SIG-M5 treated with dmso at 0.1 percent for 504 hours (cell line): ENCODE data around the gene DTNBP1.

ENCODE experiments used
- DNase-seq: peaks from one replicate; lab custom pipeline; 2025; ENCODE audit not compliant: unreplicated experiment; lab: John Stamatoyannopoulos, UW

Gene DTNBP1

DNA sequence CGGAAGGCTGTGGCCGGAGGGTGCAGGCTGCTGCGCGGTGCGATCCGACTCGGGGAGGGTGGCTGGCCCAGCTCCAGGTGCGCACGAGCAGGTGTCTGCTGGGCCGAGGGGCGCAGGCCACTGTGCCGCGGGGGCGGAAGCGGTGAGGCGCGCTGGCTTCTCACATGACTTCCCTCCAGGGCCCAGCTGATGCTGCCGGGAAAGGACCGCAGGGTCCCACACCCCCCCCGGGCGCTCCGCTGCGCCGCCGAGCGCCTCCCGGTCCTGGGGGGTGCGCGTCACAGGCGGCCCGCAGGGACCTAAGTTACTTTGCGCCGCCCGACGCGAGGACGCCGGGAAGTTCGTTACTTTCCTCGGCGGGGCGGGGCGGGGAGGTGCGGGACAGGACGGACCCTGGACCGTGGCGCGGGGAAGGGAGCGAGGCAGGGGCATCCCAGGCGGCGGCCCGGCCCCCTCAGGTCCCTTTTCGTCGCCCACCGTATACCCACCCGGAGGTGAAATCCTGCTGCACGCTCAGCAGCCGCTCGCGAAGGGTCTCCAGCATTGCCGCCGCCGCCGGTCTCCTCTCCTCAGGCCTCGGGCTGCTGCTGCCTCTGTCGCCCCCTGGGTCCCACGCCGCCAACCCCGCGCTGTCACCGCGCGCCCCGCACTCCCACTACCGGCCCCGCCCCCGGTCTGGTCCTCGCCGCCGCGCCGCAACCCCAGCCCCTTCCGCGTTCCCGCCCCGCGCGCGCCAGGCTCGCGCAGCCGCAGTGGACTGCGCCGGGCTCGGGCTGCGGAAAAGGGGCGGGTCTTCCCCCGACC lies at the start of gene DTNBP1:
TSS of gene DTNBP1 (minus strand) at position 703 of the 804 bp plus-strand sequence. CDS start at position 544, 159 bp downstream.
- peak; percentile 53 for DNase-seq

DNA sequence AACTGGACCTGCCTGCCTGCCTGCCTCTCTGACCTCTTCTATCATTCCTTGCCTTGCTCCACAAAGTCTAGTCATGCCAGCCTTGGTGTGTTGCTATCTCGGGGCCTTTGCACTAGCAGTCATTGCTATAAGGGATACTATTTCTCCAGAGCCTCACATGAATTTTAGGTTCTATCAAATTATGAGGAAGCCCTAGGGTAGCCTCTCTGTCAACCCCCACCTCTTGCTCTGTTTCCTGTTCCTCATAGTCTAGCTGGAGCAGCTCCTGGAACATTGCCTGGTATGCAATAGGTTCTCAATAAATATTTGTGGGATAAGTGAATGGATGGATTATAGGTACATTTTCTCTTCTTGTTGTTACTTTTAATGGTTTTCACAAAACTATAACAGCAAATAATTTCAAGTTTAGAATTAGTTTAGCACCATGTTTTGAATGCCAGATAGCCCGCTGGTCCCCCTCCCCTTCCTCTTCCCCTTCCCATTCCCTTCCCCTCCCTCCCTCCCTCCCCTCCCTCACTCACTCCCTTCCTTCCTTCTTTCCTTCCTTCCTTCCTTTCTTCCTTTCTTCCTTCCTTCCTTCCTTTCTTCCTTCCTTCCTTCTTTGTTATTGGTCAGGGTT lies 46.9 kb upstream of the DTNBP1 start:
- no peak for DNase-seq

- no peak for DNase-seq
These were observed 45.4 kb upstream of the DTNBP1 start for GRCh38 chr6:15708231-15708630.

DNA sequence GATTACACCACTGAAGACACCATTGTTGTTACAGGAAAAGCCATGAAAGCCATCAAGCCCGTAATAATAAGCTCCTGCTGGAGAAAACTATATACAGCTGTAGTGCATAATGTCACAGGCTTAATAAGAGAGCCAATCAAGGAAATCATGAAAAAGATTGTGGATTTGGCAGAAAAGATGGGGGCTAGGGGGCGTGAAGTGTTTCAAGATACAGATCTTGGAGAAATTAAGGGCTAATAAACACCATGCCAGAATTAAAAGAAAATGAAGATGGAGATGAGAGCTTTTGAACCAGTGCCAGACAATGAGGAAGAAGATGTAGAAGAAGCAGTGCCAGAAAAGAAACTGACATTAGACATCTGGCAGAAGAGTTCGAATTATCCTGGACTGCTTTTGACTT lies 43.2 kb upstream of the DTNBP1 start:
- no peak for DNase-seq

GRCh38 chr6:15698471-15698870 lies 35.6 kb upstream of the DTNBP1 start:
- no peak for DNase-seq

- no peak for DNase-seq
These were observed 35.1 kb upstream of the DTNBP1 start for GRCh38 chr6:15697895-15698294.

GRCh38 chr6:15691250-15691869 lies 28.5 kb upstream of the DTNBP1 start:
- DNase-seq, result peak; percentile 87

GRCh38 chr6:15690510-15690909 lies 27.7 kb upstream of the DTNBP1 start:
- no peak for DNase-seq

DNA sequence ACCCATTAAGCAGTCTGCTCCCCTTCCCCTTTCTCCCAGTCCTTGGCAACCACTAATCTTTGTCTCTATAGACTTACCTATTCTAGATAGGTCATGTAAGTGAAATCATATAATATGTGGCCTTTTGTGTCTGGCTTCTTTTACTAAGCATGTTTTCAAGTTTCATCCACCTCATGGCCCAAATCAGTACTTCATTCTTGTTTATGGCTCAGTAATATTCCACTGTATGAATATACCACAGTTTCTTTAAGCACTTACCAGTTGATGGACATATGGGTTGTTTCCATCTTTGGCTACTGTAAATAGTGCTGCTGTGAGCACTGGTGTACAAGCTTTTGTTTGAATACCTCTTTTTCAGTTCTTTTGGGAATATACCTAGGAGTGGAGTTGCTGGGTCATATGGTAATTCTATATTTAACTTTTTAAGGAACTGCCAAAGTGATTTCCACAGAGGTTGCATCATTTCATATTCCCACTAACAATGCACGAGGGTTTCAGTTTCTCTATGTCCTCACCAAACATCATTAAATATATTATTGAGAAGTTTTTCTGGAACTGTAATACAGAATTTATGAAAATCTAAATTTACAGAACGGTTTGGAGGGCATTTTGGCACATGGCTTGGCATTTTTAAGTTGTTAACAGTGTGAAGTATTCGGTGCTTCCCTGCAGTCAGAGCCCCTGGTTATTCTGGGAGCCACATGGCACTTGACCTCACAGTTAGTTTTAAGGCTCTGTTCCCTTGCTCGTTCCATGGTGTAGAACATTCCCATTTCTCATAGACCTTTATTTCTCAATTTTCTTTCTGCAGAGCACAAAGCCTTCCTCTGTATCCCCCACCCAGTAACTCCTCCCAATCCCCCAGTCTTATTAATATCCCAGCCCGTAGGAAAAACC lies 27.0 kb upstream of the DTNBP1 start:
- no peak for DNase-seq

DNA sequence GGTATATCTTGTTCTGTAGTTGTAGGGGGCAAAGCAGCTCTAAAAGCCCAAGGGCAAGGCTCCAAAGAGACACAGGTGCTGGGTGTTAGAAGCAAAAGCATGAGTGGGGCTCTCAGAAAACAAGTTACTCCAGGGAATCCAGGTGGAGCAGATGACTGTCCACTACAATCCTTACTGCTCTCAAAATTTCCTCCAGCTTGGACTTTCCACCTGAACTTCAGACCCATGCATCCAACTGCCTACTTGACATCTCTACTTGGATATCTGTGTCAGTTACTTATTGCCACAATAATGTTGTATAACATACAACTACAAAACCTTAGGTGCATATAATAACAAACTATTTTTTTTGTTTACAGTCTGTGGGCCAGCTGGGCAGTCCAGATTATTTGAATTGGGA lies 22.8 kb upstream of the DTNBP1 start:
- DNase-seq, result no peak

DNA sequence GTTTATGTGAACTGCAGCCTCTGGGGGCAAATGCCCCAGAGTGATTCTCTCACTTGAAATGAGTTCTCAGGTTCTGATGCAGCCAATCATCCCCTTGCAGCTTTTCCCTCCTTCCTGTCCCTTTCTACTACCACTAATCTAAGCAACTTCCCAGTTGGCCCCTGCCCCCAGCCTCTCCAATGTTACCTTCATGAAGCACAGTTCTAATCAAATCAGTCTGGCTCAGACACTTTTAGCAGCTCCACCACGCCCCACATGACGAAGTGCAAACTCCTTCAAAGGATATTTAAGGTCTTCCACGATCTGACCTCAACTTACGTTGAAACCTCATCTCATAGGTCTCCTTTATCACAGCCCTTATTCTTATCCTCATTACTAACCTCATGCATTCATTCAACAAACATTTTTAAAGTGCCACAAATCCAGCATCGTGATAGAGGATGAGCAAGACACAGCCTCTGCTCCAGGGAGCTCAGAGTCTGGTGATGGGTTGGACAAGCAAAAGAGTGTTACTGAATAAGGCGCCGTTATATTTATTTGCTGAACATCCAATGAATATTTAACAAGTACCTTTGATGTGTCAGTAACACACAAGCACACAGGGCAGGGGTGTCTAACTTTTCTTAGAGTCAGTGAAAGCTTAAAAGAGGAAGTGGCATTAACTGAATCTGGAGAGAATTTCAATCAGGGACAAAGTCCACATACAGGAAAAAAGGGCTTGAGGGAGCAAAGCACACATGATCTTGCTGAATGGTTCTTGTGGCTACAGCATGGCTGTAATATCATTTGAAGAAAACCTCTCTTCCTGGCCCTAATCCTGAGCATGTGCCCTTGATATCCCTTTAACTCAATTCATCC lies 20.4 kb upstream of the DTNBP1 start:
- DNase-seq, result peak; percentile 46

GRCh38 chr6:15681946-15682345 lies 19.1 kb upstream of the DTNBP1 start:
- DNase-seq, result no peak

DNA sequence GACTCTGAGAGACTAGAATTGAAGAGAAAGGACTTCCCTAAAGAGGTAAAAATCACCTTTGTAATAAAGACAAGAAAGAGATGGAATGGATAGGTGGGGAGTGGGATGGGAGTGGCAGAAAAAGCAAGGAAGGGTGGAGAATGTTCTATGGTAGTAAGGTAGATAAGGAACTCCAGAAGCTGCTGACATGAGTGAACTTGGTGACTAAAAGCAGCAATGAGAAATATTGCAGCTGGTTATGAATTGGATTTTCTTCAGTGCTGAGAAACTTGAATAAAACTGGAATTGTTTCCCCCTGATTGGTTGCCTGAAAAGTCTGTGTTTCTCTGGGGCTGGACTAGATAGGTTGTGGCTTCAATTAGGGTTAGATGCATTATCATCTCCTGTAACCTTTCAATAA lies 15.7 kb upstream of the DTNBP1 start:
- DNase-seq, result no peak

DNA sequence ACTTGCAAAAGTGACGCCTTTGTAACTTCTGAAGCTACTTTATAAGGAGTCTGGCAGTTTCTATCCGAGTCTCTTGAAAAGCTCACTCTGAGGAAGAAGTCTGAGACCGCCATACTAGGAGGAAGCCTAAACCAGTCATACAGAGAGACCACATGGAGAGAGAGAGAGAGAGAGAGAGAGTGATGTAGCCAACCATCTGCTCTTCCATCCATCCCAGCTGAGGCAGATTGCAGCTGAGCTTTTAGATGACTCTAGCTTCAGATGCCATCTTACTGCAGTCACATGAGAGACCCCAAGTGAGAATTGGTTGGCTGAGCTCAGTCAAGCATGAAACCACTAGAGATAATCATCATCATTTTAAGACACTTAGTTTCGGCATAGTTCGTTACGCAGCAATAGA lies 15.0 kb upstream of the DTNBP1 start:
- no peak for DNase-seq

- no peak for DNase-seq
These were observed 12.8 kb upstream of the DTNBP1 start for GRCh38 chr6:15675536-15676220.

DNA sequence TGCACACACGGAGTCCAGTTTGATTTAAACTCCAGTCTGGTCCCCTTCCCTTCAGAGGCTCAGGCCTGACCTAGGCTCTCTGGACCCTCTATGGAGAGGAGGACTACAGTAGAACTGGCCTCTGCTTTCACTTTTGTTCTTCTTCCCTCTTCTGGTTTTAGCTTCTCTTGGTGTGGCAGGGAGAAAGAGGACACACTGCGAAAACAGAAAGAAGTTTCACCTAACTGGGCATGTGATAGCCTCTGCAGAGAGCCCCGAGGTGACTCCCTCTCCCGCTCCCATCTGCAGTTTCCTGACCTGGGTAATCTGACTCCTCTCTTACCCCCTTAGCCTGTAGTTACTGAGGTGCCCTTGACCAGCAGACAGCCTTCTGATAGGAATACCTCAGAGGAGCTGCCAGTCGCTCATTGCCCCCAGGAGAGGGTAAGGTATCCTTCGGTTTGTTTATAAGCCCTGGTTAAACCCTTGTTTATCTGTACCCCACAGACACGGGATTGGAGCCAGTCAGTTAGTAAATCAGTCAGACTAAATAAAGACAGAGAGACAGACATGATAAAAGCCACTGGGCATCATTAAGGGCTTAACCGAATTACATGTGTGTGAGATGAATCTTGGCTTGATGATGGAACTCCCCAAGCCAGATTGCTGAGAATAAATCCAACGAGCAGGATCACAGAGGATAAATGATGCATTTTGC lies 12.0 kb upstream of the DTNBP1 start:
- no peak for DNase-seq

- no peak for DNase-seq
These were observed 10.8 kb upstream of the DTNBP1 start for GRCh38 chr6:15673666-15674065.

- no peak for DNase-seq
These were observed 10.0 kb upstream of the DTNBP1 start for GRCh38 chr6:15672818-15673217.

DNA sequence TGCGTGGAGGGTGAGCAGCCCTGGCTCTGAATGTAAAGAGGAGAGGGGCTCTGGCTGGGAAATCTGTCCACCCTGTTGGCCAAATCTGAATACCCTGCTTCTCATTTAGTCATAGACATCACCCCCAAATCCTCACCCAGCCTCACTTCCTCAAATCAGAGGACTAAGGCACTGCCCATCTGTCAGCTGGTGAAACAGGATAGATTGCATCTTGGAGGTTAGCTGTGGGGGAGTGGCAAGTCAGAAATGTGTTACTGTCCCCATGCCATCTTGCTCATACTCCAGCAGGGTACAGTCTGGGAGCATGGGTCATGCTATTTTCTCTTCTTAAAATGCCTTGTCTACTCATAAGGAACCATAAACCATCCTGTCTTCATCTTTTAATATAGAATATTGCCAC lies 9.5 kb upstream of the DTNBP1 start:
- peak; percentile 47 for DNase-seq
